Mucosa of gallbladder (tissue), 1 donor: ENCODE data around the gene SRP19. TPM values are rescaled to one million over a fixed set of nuclear protein-coding genes. Genes with fewer than 3 reads are reported as not detected.
"Not testable (repeated sequence)": the region's sequence is repeated elsewhere in the genome, so short reads cannot be mapped to it uniquely, and the experiment has no call there.

Experiments used
- DNase-seq: peaks from one replicate; pipeline ENCODE4 v3.0.0-alpha.2; 2020; ENCODE audit warnings: low spot score
- total RNA-seq: library from RNA; stranded (reverse); gene quantifications from one replicate; pipeline ENCODE4 v1.2.1, GENCODE V29; 2021
- donor health status: DM: no; HTN: no; CAD: no.

Gene SRP19
- total RNA-seq, 1 donor from 2014 or later: 31.8 TPM

DNA sequence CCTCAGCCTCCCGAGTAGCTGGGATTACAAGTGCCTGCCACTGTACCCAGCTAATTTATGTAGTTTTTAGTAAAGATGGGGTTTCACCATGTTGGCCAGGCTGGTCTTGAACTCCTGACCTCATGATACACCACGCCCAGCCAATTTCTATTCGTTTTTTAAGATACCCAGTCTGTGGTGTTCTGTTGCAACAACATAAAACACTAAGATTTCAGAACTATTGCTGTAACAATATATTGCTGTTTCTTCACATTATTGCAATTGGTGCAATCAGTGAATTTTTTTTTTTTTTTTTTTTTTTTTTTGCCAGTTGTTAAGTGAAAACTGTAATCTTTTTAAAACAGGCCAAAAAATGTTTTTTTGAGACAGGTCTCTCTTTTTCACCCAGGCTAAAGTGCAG is 9.9 kb downstream of the SRP19 start:
- no peak for DNase-seq

GRCh38 chr5:112876362-112876761 is 15.3 kb downstream of the SRP19 start:
- no peak for DNase-seq

DNA sequence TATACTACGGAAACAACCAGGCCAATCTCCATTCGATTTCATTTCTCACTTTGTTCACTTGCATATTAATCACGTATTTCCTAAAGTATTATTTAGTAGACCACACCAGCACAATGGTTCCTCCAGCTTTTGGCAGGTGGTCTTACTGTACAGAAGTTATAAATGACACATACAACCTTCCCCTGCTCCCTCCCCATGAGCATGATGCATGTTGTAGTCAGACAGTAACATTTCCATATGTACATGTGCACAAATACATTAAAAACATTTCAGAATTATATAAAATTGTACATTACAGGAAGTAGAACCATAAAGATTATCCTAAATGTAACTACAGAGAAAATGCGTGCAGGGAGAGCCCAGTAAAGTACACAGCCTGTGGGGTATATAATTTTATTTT is 17.0 kb downstream of the SRP19 start:
- DNase-seq: no peak

GRCh38 chr5:112878760-112879159 is 17.7 kb downstream of the SRP19 start:
- no peak for DNase-seq

DNA sequence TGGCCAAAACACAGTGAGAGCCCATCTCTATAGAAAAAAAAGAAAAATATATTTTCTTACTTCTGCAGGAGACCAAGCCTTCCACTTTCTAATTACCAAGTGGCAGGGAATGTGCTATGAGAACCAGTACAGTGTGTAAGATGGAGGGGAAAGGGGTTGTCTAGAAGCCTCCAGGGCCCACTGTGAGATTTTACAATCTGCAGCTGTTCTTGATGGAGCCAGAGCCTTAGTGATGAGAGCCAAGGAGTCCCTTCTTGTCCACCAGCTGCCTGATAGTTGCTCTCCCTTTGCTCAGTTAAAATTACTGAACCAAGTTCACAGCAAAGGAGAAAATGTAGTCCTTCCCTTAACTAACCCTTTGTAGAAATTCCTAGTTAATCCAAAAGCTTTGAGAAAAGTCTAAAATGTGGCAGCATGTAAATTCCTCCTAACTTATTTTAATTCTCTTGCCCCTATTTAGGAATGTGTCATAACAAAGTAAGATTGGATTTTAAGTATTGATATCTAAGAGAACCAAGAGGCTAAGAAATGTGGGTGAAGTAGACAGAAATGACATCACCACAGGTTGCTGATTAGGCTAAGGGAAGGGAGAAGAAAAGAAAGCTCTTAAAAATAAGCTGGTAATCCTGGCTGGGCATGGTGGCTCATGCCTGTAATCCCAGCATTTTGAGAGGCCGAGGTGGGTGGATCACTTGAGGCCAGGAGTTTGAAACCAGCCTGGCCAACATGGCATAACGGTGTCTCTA is 19.3 kb downstream of the SRP19 start:
- DNase-seq: no peak

DNA sequence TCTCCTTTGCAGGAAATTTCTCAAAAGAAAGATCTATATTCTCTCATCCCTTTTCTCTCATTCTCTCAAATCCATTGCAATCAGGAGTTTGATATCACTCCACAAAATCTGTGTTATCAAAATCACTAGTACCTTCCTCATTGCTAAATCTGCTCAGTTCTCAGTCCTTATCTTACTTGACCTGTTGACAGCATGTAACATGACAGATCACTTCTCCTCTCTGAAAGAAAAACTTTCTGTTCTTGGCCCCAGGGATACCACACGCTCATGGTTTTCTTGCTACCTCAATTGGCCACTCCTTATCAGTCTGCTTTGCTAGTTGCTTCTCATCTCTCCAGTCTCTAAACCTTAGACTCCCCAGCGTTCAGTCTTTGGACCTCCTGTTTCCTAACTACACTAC is 22.1 kb downstream of the SRP19 start:
- no peak for DNase-seq

- no peak for DNase-seq
Observed at GRCh38 chr5:112885001-112885400, 23.9 kb downstream of the SRP19 start.

- no peak for DNase-seq
Observed at GRCh38 chr5:112886975-112887374, 25.9 kb downstream of the SRP19 start.

GRCh38 chr5:112892066-112892465 is 31.0 kb downstream of the SRP19 start:
- not testable (repeated sequence) for DNase-seq

- no peak for DNase-seq
Observed at GRCh38 chr5:112892776-112893175, 31.7 kb downstream of the SRP19 start.

- DNase-seq: no peak
Observed at GRCh38 chr5:112895682-112896081, 34.6 kb downstream of the SRP19 start.

DNA sequence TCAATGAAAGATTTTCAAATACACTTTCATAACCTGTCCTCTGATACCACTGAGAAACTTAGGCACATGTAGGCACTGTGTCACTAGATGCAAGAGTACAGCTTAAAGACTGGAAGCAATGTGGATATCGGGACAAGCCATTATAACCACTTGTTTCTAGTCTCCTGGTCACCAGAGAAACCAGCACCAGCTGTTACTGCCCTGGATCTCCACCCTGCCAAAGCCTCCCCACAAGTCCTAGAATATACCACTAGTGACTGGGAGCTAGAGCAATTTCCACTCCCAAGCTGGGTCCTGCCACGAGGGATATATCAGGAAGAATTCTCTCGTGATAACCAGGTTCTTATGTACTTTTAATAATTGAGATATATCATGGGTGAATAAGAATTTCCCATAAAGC is 41.5 kb downstream of the SRP19 start:
- DNase-seq: no peak

GRCh38 chr5:112904996-112905395 is 43.9 kb downstream of the SRP19 start:
- not testable (repeated sequence) for DNase-seq

- DNase-seq: no peak
Observed at GRCh38 chr5:112906637-112907036, 45.5 kb downstream of the SRP19 start.

- no peak for DNase-seq
Observed at GRCh38 chr5:112907166-112907631, 46.1 kb downstream of the SRP19 start.

DNA sequence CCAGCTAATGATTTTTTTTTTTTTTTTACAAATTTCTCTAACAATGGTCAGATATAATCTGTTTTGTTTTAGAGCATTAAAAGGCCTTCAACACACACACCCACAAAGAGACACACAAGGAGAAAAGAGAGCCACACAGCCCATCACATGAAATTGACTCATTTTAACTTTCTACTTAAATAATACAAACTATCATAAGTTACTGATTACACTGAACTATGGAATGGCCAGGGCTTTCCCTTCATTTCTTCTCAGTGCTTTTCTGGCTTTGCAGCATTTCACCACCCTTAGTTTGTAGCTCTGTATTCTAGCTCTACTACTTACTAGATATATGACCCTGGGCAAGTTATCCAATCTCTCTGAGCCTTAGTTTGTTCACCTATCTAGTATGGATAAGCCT is 47.8 kb downstream of the SRP19 start:
- DNase-seq: no peak

DNA sequence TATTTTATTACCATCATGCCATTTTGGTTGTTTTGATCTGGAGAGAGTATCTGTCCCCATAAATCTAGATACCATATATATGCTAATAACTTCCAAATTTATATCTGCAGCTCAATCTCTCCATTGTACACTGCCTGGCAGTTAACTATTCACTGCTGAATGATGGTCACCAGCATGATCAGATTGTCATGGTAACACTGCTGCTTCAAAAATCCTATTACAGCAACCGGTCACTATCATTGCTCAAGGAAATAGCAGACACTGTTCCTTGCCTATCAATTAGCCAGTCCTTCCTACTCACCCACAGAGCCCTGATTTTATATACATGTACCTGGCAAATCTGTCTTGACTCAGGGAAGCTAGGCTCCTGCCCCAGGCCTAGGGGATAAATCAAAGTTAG is 49.4 kb downstream of the SRP19 start:
- DNase-seq: no peak

DNA sequence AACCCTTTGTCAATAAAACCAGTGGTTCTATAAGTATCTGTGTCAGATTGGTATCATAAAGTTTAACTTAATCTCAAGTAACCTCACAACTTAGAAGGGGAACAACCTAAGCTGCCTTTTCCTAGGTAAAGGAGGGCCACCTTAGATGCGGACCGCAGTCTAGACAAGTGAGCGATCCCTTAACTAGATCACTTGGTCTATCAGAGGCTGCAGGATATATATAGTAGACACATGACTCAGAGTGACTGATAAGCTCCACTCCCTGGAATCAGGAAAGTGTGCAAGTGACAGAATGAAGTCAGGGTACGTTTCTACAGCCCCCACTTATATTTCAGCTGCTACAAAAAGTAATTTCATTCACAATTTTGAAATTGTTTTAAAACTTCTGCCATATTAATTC is 53.5 kb downstream of the SRP19 start:
- DNase-seq: no peak

DNA sequence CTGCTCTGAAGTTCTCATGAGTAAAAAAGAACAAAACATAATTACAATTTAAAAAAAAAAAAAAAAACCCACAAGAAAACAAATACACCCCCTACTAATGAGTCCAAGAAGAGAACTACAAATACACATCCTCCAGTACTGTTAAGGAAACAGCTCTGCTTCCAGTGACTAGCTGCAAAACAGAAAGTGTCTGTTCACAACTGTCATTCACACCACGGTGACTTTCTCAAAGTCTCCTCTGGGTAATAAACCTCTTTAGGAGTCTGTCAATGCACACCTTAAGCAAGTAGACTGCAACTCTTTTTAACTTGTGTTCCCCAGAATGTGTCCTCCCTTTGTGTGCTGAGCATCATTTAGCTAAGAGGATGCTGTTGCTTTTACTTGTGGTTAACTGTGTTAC is 54.7 kb downstream of the SRP19 start:
- no peak for DNase-seq

- DNase-seq: no peak
Observed at GRCh38 chr5:112917453-112917995, 56.4 kb downstream of the SRP19 start.

- DNase-seq: no peak
Observed at GRCh38 chr5:112918136-112918535, 57.0 kb downstream of the SRP19 start.

DNA sequence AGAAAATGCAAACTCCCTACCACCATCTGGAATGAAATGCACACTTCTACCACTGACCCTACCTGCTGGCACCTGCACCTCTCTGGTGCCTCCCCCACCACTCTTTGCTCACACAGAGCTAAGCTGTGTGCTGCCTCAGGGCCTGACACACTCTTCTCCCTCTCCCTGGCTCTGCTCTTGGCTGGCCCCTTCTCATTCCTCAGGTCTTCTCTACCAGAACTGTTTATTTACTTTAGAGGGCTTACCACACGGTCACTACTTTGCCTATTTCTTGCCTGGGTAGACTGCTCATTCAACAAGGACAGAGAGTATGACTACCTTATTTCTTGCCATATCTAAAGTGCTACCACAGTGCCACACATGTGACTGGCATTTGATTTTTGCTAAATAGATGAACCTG is 57.6 kb downstream of the SRP19 start:
- no peak for DNase-seq
